ENCODE data around the gene WDR7. TPM values are rescaled to one million over a fixed set of nuclear protein-coding genes. Genes with fewer than 3 reads are reported as not detected.

Gene WDR7
- polyA plus RNA-seq, 5 donors = 10.4 to 14.2 (median 12.1) TPM

- no peak for DNase-seq
Observed at GRCh38 chr18:56721031-56721430, 69.9 kb downstream of the WDR7 start.

GRCh38 chr18:56721491-56721890 lies 70.3 kb downstream of the WDR7 start:
- DNase-seq = no peak

DNA sequence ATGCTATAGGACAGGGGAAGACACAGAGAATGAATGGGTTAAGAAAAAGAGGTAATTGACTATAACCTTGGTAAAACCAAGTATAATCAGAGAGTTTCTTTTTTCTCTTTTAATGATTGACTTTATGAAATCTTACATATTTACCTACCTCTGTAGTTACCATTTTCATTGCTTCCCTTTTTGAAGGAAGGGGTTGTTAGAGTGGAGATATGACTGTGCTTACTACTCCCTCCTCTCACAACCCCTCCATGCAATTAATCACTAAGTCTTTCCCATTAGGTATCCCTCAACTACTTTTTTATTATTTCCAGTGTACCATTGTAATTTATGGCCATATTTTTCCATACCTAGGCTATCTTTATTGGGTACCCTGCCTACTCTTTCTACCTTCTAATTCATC lies 71.4 kb downstream of the WDR7 start:
- DNase-seq = no peak

- DNase-seq = no peak
Observed at GRCh38 chr18:56723068-56723467, 71.9 kb downstream of the WDR7 start.

DNA sequence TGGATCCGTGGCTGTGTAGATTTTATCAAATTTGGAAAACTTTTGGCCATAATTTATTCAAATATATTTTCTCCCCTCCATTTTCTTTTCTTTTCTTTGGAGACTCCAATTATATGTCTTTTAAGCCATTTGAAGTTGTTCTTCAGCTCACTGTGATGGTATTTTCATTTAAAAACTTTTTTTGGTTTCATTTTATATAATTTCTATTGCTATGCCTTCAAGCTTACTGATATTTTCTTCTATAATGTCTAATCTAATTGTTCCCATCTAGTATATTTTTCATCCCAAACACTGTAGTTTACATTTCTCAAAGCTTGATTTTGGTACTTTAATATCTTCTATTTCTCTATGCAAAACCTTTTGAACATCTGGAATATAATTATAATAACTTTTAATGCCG lies 72.5 kb downstream of the WDR7 start:
- DNase-seq = no peak

DNA sequence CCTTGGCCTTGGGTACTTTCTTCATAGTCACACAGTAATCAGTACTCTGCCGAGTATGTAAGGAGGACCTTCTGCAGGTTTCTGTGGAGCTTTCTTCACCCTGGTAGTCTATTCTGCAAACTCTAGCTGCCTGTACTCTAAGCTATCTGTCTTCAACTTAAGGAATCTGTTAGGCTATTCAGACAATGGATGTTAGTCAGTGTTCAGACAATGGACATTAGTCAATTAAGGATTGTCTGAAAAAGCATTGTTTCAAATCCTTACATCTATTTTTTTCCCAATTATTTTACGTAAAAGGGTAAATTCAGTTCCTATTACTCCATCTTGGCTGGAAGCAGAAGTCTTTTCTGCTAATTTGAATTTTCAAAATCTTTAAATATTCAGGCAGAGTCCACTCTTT lies 75.7 kb downstream of the WDR7 start:
- DNase-seq = no peak

DNA sequence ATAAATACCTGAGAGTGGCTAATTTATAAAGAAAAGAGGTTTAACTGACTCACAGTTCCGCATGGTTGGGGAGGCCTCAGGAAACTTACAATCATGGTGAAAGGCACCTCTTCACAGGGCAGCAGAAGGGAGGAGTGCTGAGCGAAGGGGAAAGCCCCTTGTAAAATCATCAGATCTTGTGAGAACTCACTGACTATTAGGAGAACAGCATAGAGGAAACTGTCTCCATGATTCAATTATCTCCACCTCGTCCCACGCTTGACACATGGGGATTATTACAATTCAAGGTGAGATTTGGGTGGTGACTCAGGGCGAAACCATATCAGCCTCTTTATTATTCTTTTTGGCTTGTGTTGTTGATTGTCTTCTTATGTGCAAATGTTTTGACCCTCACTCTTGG lies 76.2 kb downstream of the WDR7 start:
- no peak for DNase-seq

- DNase-seq = no peak
Observed at GRCh38 chr18:56728741-56729140, 77.6 kb downstream of the WDR7 start.

- no peak for DNase-seq
Observed at GRCh38 chr18:56738184-56738583, 87.0 kb downstream of the WDR7 start.

- DNase-seq = no peak
Observed at GRCh38 chr18:56739731-56740130, 88.6 kb downstream of the WDR7 start.

GRCh38 chr18:56740645-56741044 lies 89.5 kb downstream of the WDR7 start:
- no peak for DNase-seq

- no peak for DNase-seq
Observed at GRCh38 chr18:56741685-56742084, 90.5 kb downstream of the WDR7 start.

GRCh38 chr18:56743115-56743514 lies 92.0 kb downstream of the WDR7 start:
- DNase-seq = no peak

DNA sequence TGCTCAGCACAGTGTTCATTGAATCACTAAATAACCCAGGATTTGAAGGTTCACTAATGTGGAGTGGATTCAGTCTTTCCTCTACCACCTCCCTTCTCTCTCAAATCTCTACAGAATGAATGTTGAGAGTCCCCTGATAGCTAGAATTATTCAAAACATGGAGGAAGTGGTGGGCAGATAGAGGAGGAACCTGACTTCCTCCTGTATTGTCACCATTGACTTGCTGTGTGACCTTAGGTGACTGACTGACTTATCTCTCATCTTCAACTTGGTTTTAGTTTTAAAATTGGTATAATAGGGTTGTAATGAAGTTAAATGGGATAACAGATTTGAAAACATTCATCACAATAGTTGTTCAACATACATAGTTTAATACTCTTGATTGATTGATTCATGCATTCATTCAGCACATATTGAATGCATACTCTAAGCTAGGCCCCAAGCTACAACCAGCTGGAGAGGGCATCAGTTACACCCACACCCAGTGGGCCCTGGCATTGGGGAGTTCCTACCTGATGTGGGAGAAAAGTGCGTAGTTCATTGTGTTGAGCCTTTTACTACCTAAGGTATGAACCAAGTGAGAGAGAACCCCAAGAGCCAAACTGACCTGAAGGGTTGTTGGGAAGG lies 96.0 kb downstream of the WDR7 start:
- DNase-seq = no peak

GRCh38 chr18:56747857-56748256 lies 96.7 kb downstream of the WDR7 start:
- DNase-seq = no peak

GRCh38 chr18:56748698-56749268 lies 97.6 kb downstream of the WDR7 start:
- DNase-seq = peak; percentile 20 to 25

DNA sequence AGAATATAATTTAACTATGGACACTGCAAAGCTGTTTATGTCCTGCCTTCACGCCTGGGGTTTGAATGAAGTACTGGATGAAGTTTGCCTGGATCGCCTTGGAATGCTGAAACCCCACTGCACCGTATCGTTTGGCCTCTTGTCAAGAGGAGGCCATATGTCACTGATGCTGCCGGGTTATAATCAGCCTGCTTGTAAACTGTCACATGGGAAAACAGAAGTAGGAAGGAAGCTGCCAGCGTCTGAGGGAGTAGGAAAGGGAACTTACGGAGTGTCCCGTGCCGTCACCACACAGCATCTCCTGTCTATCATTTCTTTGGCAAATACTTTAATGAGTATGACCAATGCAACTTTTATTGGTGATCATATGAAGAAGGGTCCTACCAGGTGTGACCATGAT lies 105.8 kb downstream of the WDR7 start:
- DNase-seq = peak; percentile 1 to 2

DNA sequence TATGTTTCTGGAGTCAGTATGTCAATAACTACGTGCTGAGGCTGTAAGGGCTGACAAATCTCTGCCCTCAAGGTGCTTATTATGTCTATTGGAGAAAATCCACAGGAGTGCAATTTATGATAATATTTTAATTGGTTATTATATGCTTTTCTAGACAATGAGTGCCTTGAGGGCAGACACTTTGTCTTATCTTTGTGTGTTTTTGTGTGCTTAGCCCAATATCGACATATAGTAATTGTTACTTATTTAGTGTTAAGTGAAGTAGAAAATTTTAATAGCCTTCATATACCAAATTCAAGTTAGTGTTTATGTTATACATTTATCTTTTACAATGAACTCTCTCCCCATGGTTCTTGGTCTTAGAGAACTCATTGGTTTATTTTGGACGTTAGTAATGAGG lies 118.9 kb downstream of the WDR7 start:
- no peak for DNase-seq

DNA sequence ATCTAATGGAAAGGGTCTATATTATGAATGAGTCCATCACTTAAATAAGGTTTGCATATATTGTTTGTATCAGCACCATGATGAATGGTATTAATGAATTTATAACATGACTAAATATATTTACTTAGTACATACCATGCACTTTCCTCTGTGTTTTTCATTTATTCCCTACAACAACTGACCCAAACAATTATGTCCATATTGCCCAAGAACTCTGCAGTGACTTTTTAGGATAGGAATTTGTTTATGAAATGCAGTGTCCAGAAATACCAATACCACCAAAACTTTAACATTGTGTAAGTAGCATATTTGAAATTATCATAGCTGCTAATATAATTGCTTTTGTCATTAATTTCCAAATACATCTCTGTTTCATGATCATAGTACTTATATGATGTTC lies 119.7 kb downstream of the WDR7 start:
- no peak for DNase-seq

DNA sequence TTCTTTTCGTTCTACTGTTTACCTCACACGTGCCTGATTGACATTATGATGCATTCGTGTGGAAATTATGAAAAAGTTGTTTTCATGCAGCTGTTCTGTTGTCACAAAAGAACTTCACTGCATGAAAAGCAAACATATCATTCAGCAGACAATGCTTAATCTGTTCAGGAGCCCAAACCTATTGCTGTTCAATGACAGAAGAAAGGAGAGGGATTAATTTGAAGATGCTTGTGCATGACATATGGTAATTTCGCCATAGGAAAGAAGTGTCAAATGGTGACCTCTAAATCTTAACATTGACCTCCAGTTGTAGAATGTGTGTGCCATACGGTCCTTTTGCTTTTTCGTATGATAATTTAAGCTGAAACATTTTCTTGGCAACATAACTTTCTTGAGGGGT lies 124.5 kb downstream of the WDR7 start:
- DNase-seq = no peak

- no peak for DNase-seq
Observed at GRCh38 chr18:56787390-56787789, 136.2 kb downstream of the WDR7 start.

DNA sequence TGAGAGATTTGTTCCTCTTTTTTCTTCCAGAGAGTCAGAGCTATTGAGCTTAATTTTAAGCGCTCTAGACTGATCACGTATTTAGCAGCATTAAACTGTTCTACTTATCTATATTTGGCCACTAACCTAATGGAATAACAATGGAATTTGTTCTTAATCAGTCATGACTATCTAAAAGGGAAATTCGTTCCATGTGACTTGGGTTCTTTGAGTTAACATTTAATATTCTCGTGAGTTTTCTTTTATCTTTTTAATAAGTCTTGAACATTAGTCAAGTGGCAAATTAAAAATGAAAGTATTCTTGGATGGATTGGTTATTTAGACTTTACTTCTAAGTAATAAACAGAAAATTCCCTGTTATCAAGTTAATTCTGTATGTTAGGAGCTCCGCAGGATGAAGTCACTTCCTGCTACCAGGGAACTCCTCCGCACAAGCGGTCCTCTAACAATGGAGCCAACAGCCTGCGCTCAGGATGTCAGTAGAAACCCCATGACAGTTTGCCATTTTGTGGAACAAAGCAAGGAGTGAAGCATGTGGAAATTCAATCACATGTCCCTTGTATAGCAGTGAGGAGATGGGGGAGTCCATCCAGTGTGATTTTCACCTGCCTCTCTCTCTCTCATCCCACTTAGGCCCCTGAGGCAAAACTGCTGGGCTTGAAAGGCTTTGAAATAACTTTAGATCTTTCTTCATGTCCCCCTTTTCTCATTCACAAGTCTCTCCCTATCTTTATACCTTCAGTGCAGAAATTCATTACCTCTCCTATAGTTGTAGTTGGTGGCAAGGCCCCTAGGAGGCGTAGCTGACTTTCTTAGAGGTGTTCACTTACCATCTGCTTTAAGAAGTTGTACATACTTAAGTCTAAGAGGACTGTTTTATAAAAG lies 138.1 kb downstream of the WDR7 start:
- DNase-seq = no peak

DNA sequence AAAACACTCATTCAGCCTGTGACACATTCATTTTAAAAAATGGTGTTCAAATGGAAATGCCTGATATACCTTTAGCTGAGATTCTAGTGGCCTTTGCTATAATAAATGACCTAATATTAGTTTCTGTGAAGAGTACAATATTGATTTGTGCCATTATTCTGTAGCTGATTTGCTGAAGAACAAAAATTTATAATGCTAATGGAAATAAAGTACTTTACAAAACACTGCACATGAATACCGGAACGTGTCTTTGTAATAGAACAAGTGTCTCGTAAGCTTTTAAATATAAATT lies 138.7 kb downstream of the WDR7 start:
- no peak for DNase-seq
